GM18517 (cell line): Measurements from ENCODE around the gene CDKN2A.

ENCODE experiments used
- ATAC-seq: cut with Tn5 transposase; IDR thresholded peaks from one replicate; pipeline ENCODE4 v1.9.1; 2021; ENCODE audit warnings: mild to moderate bottlenecking, moderate library complexity; ENCODE audit not compliant: unreplicated experiment

The CDKN2A gene

DNA sequence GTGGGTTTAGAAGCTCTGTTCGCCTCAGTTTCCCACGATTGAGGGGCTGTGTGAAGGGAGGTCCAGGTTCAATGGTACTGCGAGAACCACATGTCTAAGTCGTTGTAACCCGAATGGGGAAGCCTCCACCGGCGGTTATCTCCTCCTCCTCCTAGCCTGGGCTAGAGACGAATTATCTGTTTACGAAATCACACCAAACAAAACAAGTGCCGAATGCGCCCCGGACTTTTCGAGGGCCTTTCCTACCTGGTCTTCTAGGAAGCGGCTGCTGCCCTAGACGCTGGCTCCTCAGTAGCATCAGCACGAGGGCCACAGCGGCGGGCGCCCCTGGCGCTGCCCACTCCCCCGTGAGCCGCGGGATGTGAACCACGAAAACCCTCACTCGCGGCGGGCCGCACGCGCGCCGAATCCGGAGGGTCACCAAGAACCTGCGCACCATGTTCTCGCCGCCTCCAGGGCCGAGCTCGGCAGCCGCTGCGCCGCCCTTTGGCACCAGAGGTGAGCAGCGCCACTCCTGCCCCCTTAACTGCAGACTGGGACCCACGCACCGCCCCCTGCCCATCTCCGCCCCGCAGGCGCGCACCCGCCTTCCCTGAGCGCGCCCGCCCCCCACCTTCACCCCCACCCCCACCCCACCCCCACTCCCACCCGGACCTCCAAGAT, at the start of gene CDKN2A:
TSS of gene CDKN2A (minus strand) at position 500 of the 663 bp plus-strand sequence.
- ATAC-seq = peak; percentile 30

DNA sequence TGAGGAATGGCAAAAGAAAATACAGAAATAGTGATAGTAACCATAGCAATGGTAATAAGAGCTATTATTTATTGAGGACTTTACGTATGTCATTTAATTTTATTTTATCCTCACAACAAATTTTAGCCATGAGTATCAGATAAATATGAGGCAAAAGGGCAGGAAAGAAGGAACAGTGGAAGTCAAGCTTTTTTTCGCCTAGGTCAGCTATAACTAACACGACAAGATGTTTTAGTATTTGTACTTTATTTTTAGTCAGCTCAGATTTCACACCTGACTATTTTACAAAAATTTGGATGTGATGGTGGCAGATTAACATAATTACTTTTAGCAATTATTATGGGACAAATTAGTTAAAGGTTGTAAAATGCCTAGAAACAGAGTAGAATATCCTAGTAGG, 49.7 kb upstream of the CDKN2A start:
- ATAC-seq = no peak

DNA sequence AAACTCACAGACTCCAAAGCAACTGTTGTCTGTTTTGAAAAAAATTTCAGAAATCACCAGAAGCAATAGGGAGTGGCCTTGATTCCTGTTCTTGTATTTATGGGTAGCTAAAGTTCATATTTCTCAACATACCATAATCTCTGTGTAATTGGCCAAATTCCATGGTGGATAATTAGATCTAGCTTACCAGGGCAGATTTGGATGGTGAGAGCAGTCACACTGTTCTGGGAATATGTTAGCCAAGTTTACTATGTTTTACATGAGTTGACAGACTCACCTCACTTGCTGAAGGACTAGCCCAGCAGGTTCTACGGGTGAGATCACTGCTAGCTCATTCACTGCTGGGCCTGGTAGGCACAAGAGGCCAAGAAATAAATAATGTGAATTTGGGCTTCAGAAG, 47.6 kb upstream of the CDKN2A start:
- no peak for ATAC-seq

DNA sequence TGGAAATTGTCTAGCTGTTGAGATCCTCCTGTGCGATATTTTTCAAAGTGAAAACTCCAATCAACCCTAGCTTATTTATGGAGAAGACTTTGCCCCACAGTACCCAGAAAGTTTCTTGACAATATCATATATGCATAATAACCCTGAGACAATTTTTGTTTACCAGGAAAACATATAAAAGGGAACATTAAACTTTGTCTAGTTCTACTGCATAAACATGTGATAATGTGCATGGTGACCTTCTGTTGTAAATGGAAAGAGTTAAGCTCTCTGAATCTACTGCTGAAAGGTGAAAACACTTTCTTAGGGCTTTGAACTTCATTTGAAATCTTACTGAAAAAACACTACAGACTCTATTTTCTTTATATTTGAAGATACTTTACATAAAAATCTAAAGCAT, 47.2 kb upstream of the CDKN2A start:
- no peak for ATAC-seq

DNA sequence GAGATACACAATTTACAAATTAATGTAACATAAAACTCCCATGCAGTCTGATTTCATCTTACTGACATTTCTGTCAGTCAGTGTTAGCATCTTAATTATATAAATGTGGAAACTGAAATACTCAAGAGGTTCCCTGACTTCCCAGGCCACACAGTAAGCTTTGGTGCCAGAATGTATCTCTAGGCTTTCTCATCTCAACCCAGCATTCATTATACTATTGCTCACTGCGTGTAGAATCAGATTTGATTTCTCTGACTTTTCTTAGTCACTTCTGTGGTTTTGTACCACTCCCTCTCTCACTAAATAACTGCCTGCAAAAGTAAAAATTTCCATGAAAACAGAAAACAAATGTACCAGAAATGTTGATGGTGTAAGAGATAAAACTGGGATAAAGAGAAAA, 46.6 kb upstream of the CDKN2A start:
- ATAC-seq = no peak

DNA sequence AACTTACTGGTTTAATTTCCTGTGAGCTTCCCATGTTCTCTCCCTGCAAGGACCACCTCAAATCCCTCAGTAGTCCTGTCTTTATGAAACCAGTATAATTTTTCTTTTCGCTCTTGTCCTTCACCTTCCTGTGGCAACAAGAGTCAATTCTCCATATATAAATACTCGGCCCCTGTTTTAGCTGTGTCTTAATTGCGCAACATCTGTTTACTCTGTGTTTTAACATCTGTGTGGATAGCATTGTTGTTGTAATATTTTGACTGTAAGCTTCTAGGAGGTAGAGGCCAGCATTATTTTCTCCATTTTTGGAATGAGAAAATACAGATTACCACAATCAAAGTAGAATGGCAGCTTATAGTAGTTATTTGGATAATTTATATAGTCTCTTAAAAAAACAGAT, 45.1 kb upstream of the CDKN2A start:
- no peak for ATAC-seq

DNA sequence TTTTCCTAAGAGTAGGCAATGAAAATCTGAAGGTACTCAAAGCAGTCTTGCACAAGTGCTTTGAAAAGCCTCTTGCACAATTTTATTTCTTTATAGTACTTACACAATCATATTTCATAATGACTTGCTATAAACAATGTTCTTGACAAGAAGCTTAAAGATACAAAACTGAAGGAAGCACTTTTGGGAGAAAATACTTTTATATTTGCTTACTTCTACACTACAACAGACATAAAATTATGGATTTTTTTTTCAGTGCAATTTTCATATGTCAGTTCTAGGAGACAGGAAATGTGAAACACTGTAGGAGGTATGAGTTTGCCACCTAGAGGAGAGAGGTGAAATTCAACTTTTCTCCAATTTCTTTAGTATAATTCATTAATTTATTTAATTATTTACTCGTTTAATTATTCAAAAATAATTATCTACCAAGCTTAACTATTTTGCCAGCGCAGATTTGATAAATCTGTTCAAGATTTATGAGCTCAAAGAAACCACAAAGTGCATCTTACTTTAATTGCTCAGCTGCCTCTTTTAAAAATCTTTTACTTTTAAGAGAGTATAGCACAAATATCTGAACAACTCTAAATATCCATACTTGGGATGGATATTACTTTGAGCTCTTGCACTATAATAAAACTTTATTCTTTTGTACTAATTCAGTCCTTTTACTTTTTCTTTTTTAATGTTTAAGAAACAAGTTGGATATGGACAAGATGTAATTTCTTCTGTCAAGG, 43.9 kb upstream of the CDKN2A start:
- no peak for ATAC-seq

DNA sequence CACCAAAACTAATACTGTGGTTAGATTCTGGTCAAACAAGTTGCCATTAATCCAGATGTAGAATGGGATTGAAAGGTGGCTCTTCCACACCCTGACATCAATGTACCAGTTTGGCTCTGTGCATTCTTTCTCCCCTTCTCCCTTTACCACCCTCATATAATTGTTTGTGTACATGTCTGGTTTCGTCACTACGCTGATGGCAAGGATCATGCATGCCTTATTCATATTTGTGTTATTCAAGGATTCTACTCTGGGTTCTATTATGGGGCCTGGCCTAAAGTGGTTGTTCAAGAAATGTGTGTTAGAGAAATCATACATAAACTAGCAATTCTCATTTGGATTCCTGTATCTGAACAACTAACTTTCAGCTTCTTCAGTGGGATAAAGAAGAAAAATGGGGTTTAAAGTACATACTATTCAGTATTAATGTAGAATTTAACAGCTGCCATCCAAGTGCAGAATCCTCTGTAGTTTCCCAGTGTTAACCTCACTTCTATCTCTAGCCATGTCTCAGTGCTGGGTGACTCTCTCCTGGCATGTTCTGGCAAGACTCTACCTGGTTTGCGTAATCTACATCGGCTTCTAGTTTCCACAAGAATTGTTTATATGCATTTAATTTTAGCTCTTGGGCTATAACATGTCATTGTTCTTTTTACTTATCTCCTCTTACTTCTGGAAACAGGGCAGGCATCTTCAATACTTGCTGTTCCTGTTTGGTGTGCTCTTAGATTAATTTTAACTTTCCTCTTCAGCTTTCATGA, 42.9 kb upstream of the CDKN2A start:
- ATAC-seq = no peak

DNA sequence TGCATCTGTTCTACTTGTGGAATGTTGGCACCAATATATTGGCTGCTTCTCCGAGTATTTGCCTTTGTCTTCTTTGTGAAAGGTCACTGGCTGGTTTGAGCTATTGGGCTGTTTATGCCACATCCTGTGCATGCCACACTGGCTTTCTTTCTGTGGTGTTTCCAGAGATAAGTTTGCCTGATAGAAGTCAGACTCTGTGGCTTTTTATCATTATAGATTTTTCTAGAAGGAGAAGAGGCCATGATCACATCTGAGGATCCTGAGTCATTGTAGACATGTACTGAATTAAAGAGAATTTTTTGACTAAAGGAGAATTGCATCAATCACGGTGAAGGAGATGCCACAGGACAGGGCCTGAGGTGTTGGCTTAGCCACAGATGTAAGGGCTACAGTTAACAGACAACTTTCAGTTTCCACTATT, 41.4 kb upstream of the CDKN2A start:
- ATAC-seq = no peak

DNA sequence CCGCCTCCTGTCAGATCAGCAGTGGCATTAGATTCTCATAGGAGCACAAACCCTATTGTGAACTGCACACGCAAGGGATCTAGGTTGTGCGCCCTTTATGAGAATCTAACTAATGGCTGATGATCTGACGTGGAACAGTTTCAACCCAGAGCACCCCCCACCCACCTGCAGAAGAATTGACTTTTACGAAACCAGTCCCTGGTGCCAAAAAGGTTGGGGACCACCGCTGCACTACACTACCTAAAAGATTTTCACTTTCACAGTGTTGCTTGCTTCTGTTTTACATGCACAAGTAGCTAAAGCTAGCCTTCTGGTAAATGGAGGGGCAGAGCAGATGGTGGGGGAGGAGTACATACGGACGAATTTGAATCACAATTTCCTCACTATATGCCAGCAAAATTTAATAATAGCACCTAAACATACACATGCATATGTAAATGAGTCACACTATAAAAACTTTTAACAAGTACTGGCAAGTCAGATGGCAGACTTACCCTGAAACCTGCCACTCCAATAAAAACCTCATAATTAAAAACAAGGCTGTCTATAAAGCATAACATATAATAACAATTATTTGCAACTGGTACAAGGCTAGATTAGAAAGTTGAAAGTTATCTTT, 38.9 kb upstream of the CDKN2A start:
- no peak for ATAC-seq

DNA sequence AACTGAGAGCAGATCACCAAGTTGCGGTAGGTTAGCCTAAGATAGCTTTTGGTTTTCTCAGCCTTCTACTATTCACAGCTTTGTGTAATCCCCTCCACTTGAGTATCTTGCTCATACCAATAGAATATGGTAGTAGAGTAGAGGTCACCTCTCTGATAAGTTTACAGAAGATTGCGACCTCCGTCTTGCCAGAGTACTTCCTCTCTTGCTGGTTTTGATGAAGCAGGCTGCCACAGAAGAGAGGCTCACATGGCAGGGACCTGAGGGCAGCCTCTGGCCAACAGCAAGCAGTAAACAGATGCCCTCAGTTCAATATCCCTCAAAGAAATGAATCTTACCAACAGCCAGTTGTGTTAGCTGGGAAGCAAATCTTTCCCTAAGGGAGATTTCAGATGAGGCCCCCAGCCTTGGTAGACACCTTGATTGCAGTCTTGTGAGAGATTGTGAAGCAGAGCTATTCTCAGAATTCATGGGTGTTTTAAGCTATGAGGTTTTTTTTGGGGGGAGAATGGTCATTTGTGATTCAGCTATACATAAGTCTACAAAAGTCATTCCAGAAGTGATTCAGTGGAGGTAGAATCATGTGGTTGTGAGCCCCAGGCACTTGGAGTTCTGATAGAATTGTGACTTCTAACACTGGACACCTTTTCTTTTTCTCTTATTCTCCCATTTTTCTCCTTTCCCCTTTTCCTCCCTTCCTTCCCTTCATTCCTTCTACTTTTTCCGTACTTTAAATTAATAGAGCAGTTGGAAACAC, 37.6 kb upstream of the CDKN2A start:
- ATAC-seq = no peak

DNA sequence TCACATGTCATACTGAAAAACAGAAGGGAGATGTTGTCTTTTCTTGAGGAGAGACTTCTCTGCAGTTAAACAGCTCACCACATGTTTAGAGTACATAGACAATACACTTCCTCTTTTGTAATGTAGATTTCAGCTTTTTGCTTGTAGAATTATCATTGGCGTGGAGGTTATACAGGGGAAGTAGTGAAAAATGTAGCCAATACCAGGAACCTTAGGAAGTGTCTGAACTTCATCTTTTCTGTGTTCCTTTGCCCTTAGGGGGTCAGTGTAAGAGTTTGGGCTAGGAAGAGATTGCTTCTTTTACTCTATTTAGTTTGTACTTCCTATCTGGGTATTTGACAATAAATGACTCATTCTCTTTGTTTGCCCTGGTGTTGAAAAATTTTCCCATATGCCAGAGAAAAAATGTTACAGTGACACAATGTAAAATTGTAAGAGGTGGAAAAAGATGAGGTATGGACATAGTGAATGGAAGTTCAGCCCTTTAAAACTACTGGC, 36.0 kb upstream of the CDKN2A start:
- peak; percentile 85 for ATAC-seq

DNA sequence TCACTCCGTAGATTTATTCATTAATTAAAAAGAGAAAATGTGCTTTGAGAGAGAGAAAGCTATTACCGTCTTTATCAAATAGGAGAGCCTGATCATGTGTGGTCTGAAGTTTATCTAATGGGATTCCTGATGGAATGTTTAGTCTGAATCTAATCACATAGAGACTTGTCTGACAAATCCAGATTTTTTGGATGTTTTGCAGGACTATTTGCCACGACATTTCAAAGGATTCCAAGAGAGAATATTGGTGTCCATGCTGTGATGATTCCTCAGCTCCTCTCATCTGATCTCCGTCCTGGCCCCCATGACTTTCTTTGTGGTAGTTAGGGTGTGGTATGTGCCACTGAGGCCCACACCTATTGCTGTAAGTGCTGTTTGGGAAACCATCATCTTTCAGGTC, 35.0 kb upstream of the CDKN2A start:
- ATAC-seq = no peak

DNA sequence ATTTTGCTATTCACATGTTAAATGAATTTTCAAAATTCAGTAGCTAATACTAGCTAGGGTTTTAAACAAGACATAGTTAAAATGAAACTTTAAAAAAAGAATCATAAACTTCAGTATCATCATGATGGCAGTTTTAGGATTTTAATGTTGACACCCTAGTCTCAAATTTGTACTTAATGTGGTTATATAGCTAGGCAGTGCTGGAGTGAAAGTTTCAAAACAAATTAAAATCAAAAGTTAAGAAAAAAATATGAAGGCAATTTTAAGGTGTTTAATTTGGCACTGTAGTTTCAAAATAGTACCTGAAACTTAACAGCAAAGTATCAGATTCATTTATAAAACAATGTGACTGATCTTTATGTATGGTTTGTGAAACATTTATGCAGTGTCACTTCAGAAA, 34.2 kb upstream of the CDKN2A start:
- no peak for ATAC-seq

DNA sequence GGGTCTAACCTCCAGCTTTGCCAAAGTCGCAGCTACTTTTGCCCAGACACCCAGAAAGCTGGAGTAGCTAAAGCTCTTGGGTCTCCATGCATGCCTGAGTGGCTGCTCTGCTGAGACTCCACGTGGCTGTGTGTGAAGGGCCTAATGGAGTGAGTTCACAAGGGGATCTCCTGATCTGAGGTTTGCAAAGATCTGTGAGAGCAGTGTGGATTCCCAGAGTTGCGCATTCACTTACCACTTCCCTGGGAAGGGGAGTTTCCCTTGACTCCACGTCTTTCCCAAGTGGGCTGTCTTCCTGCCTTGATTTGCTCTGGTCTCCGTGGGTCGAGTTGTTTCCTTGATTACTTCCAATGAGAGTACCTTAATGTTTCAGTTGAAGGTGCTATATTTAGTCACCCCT, 32.5 kb upstream of the CDKN2A start:
- no peak for ATAC-seq

DNA sequence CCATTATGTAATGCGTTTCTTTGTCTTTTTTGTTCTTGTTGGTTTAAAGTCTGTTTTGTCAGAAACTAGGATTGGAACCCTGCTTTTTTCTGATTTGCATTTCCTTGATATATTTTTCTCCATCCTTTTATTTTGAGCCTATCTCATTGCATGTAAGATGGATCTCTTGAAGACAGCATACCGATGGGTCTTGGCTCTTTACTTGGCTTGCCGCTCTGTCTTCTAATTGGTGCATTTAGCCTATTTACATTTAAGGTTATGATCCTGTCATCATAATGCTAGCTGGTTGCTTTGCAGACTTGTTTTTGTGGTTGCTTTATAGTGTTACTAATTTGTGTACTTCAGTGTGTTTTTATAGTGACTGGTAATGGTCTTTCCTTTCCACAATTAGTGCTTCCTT, 28.2 kb upstream of the CDKN2A start:
- ATAC-seq = no peak

DNA sequence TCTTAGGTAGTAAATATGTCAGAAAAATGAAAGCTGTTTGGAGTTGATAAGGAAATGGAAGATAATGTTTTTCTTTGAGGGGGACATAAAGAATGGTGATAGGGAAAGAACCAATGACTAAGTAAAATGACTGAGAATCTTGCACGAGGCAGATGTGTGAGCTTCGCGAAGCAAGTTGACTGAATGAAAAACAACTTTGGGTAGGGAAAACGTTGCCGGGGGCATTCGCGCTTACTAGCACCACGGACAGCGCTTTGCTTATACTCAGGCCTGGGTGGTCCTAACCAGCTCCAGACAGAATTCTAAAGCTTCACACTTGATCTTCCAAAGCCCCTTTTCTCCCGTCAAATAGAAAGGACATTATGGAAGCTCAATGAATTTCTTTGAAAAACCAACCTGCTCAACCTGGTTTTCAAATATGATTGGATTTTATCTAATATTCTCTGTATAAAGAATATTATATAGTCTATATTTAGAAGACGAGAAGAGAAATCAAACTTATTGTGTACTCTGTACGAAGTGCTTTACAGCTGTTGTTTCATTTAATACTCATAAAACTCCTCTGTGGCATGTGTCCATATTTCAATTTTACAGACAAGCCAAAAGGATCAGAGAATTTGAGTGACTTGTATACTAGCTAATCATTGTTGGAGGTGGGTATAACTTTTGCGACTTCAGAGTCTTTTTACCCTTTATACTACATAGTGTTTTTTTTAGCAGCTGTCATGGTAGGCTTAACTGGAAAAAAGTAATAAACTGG, 16.9 kb upstream of the CDKN2A start:
- ATAC-seq = no peak

DNA sequence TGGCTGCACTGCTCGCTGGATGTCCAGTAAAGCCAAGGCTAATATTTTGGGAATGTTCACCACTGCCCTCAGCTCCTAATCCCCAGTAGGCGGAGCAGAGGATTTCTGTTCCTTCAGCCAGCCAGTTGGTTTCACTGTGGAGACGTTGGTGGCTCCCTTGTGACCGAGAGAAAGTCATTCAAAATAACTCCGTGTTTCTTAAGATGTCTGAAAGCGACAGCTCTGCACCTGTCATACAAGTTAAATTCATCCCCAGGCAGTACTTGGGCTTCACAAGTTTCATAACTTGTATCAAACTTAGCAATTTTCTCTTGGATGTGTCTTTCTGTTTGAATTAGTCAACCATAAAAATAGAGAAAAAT, 15.3 kb upstream of the CDKN2A start:
- ATAC-seq = peak; percentile 53

DNA sequence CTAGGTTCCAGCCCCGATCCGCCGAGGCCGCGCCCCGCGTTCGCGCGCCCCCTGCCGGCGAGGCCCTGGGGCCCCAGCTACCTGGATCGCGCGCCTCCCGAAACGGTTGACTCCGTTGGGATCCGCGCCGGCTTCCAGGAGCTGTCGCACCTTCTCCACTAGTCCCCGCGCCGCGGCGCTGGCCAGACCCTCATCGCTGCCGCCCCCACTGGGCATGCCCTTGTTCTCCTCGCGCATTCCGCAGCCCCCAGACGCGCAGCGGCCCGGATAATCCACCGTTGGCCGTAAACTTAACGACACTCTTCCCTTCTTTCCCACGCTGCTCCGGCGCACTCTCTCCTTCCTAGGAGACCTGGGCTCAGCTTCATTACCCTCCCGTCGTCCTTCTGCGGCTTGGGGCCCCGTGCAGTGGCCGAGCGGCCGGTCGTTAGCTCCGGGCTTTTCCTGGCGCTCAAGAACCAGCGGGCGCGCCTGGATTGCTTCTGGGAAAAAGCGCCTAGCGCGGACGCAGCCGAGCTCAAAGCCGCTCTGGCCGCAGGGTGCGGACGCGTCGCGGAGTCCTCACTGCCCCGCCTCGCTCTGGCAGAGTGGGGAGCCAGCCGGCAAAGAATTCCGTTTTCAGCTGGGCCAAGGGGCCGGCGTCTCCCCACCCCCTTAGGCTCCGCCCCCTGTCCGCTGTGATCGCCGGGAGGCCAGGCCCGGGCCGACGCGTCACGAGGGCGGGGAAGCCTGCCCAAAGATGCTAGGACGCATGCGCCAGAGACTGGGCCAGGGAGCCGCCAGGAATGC, 14.7 kb upstream of the CDKN2A start, which contains the start of gene CDKN2B:
TSS of gene CDKN2B (minus strand) at position 589 of the 789 bp plus-strand sequence. CDS start at position 237, 352 bp downstream.
- ATAC-seq = peak; percentile 86
